HEK293T (cell line): ENCODE data around the gene ZSCAN30.
"Not testable (repeated sequence)": the region's sequence is repeated elsewhere in the genome, so short reads cannot be mapped to it uniquely, and the experiment has no call there.

ENCODE experiments used
- CTCF ChIA-PET: fragments of 350-600 bp; formaldehyde crosslinking; extraction: SDS; loops from one replicate; lab custom pipeline; 2021; ENCODE audit warnings: antibody characterized with exemption, inconsistent platforms; lab: Yijun Ruan, JAX
- POLR2A ChIA-PET: fragments of 350-600 bp; formaldehyde crosslinking; extraction: SDS; loops from one replicate; lab custom pipeline; 2020; ENCODE audit warnings: antibody characterized with exemption, inconsistent platforms; lab: Yijun Ruan, JAX
- DNase-seq: peaks from one replicate; pipeline ENCODE4 v3.0.0; 2012; ENCODE audit warnings: mixed read lengths; ENCODE audit errors: extremely low spot score
- ARNT ChIP-seq: fragments of 450-650 bp; IDR thresholded peaks from 2 replicates; pipeline ENCODE4 v1.6.1; 2017; ENCODE audit warnings: mild to moderate bottlenecking
- BHLHE40 ChIP-seq: fragments of 450-650 bp; IDR thresholded peaks from 2 replicates; pipeline ENCODE4 v1.6.1; 2016; ENCODE audit warnings: mild to moderate bottlenecking, moderate library complexity, borderline replicate concordance
- CTBP1 ChIP-seq: fragments of 450-650 bp; IDR thresholded peaks from 2 replicates; pipeline ENCODE4 v1.6.1; 2016; ENCODE audit warnings: borderline replicate concordance
- ELF4 ChIP-seq: fragments of 450-650 bp; IDR thresholded peaks from 2 replicates; pipeline ENCODE4 v1.6.1; 2017; ENCODE audit warnings: antibody characterized with exemption
- FOXA1 ChIP-seq: fragments of 450-650 bp; IDR thresholded peaks from 2 replicates; pipeline ENCODE4 v1.6.1; 2016; ENCODE audit warnings: mild to moderate bottlenecking
- FOXK2 ChIP-seq: fragments of 450-650 bp; IDR thresholded peaks from 2 replicates; pipeline ENCODE4 v1.6.1; 2016; ENCODE audit warnings: mild to moderate bottlenecking
- FOXM1 ChIP-seq: fragments of 450-650 bp; IDR thresholded peaks from 2 replicates; pipeline ENCODE4 v1.6.1; 2017; ENCODE audit warnings: mild to moderate bottlenecking, borderline replicate concordance
- L3MBTL2 ChIP-seq: fragments of 450-650 bp; conservative IDR thresholded peaks from 2 replicates; pipeline ENCODE4 v1.6.1; 2016; ENCODE audit warnings: mild to moderate bottlenecking
- LEF1 ChIP-seq: fragments of 450-650 bp; IDR thresholded peaks from 2 replicates; pipeline ENCODE4 v1.6.1; 2017; ENCODE audit warnings: mild to moderate bottlenecking, borderline replicate concordance
- NFRKB ChIP-seq: fragments of 450-650 bp; IDR thresholded peaks from 2 replicates; pipeline ENCODE4 v1.6.1; 2016; ENCODE audit warnings: mild to moderate bottlenecking, moderate library complexity
- SP1 ChIP-seq: fragments of 450-650 bp; IDR thresholded peaks from 2 replicates; pipeline ENCODE4 v1.6.1; 2017
- SUZ12 ChIP-seq: fragments of 450-650 bp; IDR thresholded peaks from 2 replicates; pipeline ENCODE4 v1.6.1; 2016; ENCODE audit warnings: mild to moderate bottlenecking
- TARDBP ChIP-seq: fragments of 450-650 bp; IDR thresholded peaks from 2 replicates; pipeline ENCODE4 v1.6.1; 2016
- ZNF384 ChIP-seq: fragments of 450-650 bp; IDR thresholded peaks from 2 replicates; pipeline ENCODE4 v1.6.1; 2016
- TF ChIP-seq, protein P1 (sequence below): fragments of 450-650 bp; IDR thresholded peaks from 2 replicates; pipeline ENCODE4 v1.6.1; 2016

Gene ZSCAN30

DNA sequence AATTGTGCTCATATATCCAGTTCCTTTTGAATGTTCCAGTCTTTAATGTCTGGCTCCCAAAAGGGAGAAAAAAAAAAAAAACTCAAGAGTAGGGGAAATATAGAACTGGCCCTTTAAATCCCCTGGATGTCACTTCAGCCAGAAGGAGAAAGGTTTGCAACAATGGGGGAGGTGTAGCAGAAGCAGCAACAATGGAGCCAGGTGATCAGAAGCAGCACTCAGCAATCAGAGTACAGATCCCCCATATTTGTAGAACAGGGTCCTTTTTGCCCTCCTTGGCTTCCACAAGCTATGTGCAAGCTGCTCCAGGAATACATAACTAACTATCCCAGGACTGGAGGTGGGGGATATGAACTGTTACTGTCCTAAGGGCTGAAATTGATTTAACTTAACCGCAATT lies 75.0 kb downstream of the ZSCAN30 start:
- no peak for DNase-seq
- no peak for TF ChIP-seq NFRKB
- no peak for TF ChIP-seq ZNF384
- ChIA-PET POLR2A (no interaction called here), CTCF (interaction anchor here (0.6 kb wide), 1 partner anchor 304 kb away, joined by 3 read pairs; no protein-coding TSS in a partner anchor)

GRCh38 chr18:35205746-35206458 lies 84.1 kb downstream of the ZSCAN30 start:
- POLR2A ChIA-PET, DNase-seq, CTCF ChIA-PET: not testable (repeated sequence)

GRCh38 chr18:35205199-35205712 lies 84.8 kb downstream of the ZSCAN30 start:
- CTCF ChIA-PET: no interaction called here
- no peak for TF ChIP-seq L3MBTL2
- no peak for TF ChIP-seq FOXA1
- no peak for TF ChIP-seq SP1
- TF ChIP-seq TARDBP: no peak
- TF ChIP-seq BHLHE40: no peak
- TF ChIP-seq, protein P1, sequence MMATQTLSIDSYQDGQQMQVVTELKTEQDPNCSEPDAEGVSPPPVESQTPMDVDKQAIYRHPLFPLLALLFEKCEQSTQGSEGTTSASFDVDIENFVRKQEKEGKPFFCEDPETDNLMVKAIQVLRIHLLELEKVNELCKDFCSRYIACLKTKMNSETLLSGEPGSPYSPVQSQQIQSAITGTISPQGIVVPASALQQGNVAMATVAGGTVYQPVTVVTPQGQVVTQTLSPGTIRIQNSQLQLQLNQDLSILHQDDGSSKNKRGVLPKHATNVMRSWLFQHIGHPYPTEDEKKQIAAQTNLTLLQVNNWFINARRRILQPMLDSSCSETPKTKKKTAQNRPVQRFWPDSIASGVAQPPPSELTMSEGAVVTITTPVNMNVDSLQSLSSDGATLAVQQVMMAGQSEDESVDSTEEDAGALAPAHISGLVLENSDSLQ: no peak
- no peak for TF ChIP-seq LEF1
- no peak for TF ChIP-seq ZNF384
- TF ChIP-seq ARNT: no peak
- TF ChIP-seq ELF4: no peak
- TF ChIP-seq SUZ12: no peak
- no peak for TF ChIP-seq FOXK2
- no peak for TF ChIP-seq NFRKB
- DNase-seq: no peak
- POLR2A ChIA-PET: no interaction called here

- DNase-seq: no peak
- ChIA-PET CTCF (interaction anchor here (0.9 to 1.2 kb wide), 2 partner anchors 184 to 197 kb away, joined by 3 to 4 read pairs; no protein-coding TSS in a partner anchor), POLR2A (interaction anchor here (1.1 kb wide), 1 partner anchor 32 kb away, joined by 3 read pairs; no protein-coding TSS in a partner anchor)
- no peak for TF ChIP-seq ZNF384
- no peak for TF ChIP-seq BHLHE40
- TF ChIP-seq ELF4: no peak
- no peak for TF ChIP-seq LEF1
- TF ChIP-seq ARNT: 0 out of 2 replicates have a peak, but pooled peaks have one; percentile 8
- TF ChIP-seq FOXM1: no peak
These were observed 87.0 kb downstream of the ZSCAN30 start for GRCh38 chr18:35203067-35203466.

GRCh38 chr18:35201256-35201931 lies 88.6 kb downstream of the ZSCAN30 start:
- ChIA-PET CTCF (interaction anchor here (0.7 to 0.9 kb wide), 3 partner anchors 10 to 246 kb away, joined by 3 to 5 read pairs (median 4); no protein-coding TSS in a partner anchor), POLR2A (interaction anchor here (0.7 kb wide), 1 partner anchor 9 kb away, joined by 3 read pairs; no protein-coding TSS in a partner anchor)
- TF ChIP-seq ARNT (no peak), SUZ12 (no peak), CTBP1 (no peak), TARDBP (no peak), L3MBTL2 (no peak), ELF4 (no peak)
- no peak for DNase-seq
